GM19372 (cell line): Measurements from ENCODE around the gene COL13A1.

Experiments used
- ATAC-seq: cut with Tn5 transposase; IDR thresholded peaks from one replicate; pipeline ENCODE4 v1.9.1; 2021; ENCODE audit warnings: mild to moderate bottlenecking, low read depth, moderate library complexity; ENCODE audit not compliant: unreplicated experiment

COL13A1 gene

GRCh38 chr10:69994262-69994661 is 192.6 kb downstream of the COL13A1 start:
- ATAC-seq: no peak

GRCh38 chr10:69996611-69997010 is 194.9 kb downstream of the COL13A1 start:
- no peak for ATAC-seq

GRCh38 chr10:70000262-70000661 is 198.6 kb downstream of the COL13A1 start:
- no peak for ATAC-seq

GRCh38 chr10:70007116-70007820 is 205.6 kb downstream of the COL13A1 start:
- ATAC-seq: no peak
